BE2C (cell line): ENCODE data around the gene SYT3.

Source experiments
- DNase-seq: peaks from one replicate; pipeline ENCODE4 v3.0.0-alpha.2; 2020
- H3K27me3 ChIP-seq: fragments of 250-450 bp; sonication (Bioruptor Pico); 2 replicates; pipeline ENCODE4 v1.5.1; 2020; ENCODE audit warnings: mild to moderate bottlenecking
- H3K36me3 ChIP-seq: fragments of 250-450 bp; sonication (Bioruptor Pico); 2 replicates; pipeline ENCODE4 v1.5.1; 2020; ENCODE audit warnings: mild to moderate bottlenecking
- H3K4me1 ChIP-seq: fragments of 250-450 bp; sonication (Bioruptor Pico); 2 replicates; pipeline ENCODE4 v1.5.1; 2020
- H3K4me3 ChIP-seq: 2 replicates; pipeline ENCODE4 v1.5.1; 2011; ENCODE audit warnings: low read depth, low read length
- H3K9me3 ChIP-seq: fragments of 250-450 bp; sonication (Bioruptor Pico); 2 replicates; pipeline ENCODE4 v1.5.1; 2020
- TF ChIP-seq, protein P1 (sequence below): IDR thresholded peaks from 2 replicates; pipeline ENCODE4 v1.5.1; 2012; ENCODE audit warnings: mild to moderate bottlenecking, low read depth, low read length

SYT3 gene

DNA sequence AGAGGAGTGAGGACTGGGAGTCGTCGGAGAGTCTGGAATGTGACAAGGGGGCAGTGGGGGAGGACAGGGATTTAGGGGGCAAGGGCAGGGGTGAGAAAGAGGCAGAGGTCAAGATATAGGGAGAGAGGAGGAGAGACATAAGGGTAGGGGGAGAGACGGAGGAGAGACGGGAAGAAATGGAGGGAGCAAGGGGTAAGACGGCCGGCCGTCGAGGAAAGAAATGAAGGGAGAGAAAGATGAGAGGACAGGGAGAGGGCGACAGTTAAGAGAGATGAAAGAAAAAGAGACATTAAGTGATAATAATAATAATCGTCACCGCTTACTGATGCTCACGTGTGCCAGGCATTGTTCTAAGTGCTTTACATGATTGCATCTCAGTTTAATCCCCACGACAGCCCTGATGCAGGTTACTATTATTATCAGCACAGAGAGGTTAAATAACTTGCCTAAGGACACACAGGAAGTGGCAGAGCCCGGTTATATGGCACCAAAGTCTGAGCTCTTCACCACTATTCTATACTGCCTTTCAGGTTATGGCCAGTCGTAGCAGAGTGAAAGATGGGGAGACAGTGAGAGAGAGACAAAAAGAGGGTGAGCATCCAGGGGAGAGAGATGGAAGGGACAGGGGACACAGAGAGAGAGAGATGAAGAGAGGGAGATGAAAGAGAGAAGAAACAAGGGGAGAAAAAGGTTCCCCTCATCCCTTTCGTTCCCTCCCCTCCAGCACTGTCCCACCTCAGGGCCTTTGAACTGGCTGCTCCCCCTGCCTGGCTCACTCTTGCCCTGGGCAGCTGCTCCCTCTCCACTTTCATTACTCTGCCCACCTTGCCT, 23.2 kb upstream of the SYT3 start:
- H3K36me3 ChIP-seq, result peaks cover 3% of the 10 kb centered on the region
- no peak overlapping the region for H3K4me3 ChIP-seq
- no peaks in the 10 kb centered on the region for H3K9me3 ChIP-seq
- H3K4me1 ChIP-seq, result no peaks in the 10 kb centered on the region
- no peak for DNase-seq
- H3K27me3 ChIP-seq, result no peaks in the 10 kb centered on the region
- TF ChIP-seq, protein P1, sequence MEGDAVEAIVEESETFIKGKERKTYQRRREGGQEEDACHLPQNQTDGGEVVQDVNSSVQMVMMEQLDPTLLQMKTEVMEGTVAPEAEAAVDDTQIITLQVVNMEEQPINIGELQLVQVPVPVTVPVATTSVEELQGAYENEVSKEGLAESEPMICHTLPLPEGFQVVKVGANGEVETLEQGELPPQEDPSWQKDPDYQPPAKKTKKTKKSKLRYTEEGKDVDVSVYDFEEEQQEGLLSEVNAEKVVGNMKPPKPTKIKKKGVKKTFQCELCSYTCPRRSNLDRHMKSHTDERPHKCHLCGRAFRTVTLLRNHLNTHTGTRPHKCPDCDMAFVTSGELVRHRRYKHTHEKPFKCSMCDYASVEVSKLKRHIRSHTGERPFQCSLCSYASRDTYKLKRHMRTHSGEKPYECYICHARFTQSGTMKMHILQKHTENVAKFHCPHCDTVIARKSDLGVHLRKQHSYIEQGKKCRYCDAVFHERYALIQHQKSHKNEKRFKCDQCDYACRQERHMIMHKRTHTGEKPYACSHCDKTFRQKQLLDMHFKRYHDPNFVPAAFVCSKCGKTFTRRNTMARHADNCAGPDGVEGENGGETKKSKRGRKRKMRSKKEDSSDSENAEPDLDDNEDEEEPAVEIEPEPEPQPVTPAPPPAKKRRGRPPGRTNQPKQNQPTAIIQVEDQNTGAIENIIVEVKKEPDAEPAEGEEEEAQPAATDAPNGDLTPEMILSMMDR, result no peak

- Histone ChIP-seq H3K9me3 (no peaks in the 10 kb centered on the region), H3K4me3 (no peak overlapping the region), H3K4me1 (no peaks in the 10 kb centered on the region), H3K36me3 (peaks cover 3% of the 10 kb centered on the region), H3K27me3 (no peaks in the 10 kb centered on the region)
- TF ChIP-seq, protein P1, result no peak
- DNase-seq, result no peak
Observed at GRCh38 chr19:50661766-50662650, 22.3 kb upstream of the SYT3 start.

GRCh38 chr19:50661023-50661422, 21.3 kb upstream of the SYT3 start:
- Histone ChIP-seq H3K4me1 (no peaks in the 10 kb centered on the region), H3K36me3 (peaks cover 3% of the 10 kb centered on the region), H3K9me3 (no peaks in the 10 kb centered on the region), H3K4me3 (no peak overlapping the region), H3K27me3 (no peaks in the 10 kb centered on the region)
- TF ChIP-seq, protein P1, result no peak
- no peak for DNase-seq

- Histone ChIP-seq H3K27me3 (no peaks in the 10 kb centered on the region), H3K4me3 (no peak overlapping the region), H3K36me3 (peaks cover 2% of the 10 kb centered on the region), H3K9me3 (no peaks in the 10 kb centered on the region), H3K4me1 (no peaks in the 10 kb centered on the region)
- TF ChIP-seq, protein P1, result no peak
- no peak for DNase-seq
Observed at GRCh38 chr19:50660088-50660366, 20.3 kb upstream of the SYT3 start.

GRCh38 chr19:50659318-50660087, 19.8 kb upstream of the SYT3 start:
- Histone ChIP-seq H3K9me3 (no peaks in the 10 kb centered on the region), H3K36me3 (no peaks in the 10 kb centered on the region; the same call in 1 of the 2 replicates), H3K4me1 (no peaks in the 10 kb centered on the region), H3K27me3 (no peaks in the 10 kb centered on the region), H3K4me3 (peak overlapping the region; percentile 48)
- DNase-seq, result peak; percentile 54
- TF ChIP-seq, protein P1, result no peak
